ENCODE measurements around the gene AGPAT4.

AGPAT4 gene

GRCh38 chr6:161239001-161239400 is 34.9 kb downstream of the AGPAT4 start:
- Histone ChIP-seq H3F3A (ENCODE audit: low read depth) (no peaks in the 10 kb centered on the region), H3K4me1 (ENCODE audit: insufficient read depth, low read length, poor library complexity, severe bottlenecking) (no peaks in the 10 kb centered on the region), H4K20me1 (ENCODE audit: insufficient read depth, low read length, poor library complexity, severe bottlenecking) (no peaks in the 10 kb centered on the region), H3K27me3 (ENCODE audit: insufficient read depth, low read length, poor library complexity, severe bottlenecking) (no peaks in the 10 kb centered on the region), H3K9me2 (replicated peaks; ENCODE audit: low read depth, low read length) (no peaks in the 10 kb centered on the region), H3K36me3 (ENCODE audit: insufficient read depth, low read length) (no peaks in the 10 kb centered on the region), H3K4me3 (ENCODE audit: low read length, poor library complexity, severe bottlenecking) (no peak overlapping the region), H3K79me2 (ENCODE audit: insufficient read depth, low read length) (no peaks in the 10 kb centered on the region), H3K9me3 (ENCODE audit: insufficient read depth, low read depth, low read length) (no peaks in the 10 kb centered on the region), H3K9ac (ENCODE audit: low read depth, low read length, poor library complexity, severe bottlenecking) (no peak overlapping the region), H3K4me2 (ENCODE audit: low read depth, low read length, poor library complexity, severe bottlenecking) (no peak overlapping the region), H2AFZ (ENCODE audit: low read length) (no peak overlapping the region)
- no peak for TF ChIP-seq EZH2phosphoT487 (IDR thresholded peaks at IDR 0.05; ENCODE audit: borderline replicate concordance)
- no peak for TF ChIP-seq CTCF (conservative IDR thresholded peaks at IDR 0.05; ENCODE audit: low read length)

- no peak overlapping the region for H2AFZ ChIP-seq (ENCODE audit: low read length)
- no peaks in the 10 kb centered on the region for H3K9me2 ChIP-seq (replicated peaks; ENCODE audit: low read depth, low read length)
- no peak overlapping the region for H3K4me2 ChIP-seq (ENCODE audit: low read depth, low read length, poor library complexity, severe bottlenecking)
- no peaks in the 10 kb centered on the region for H3K9me3 ChIP-seq (ENCODE audit: insufficient read depth, low read depth, low read length)
- H3K9ac ChIP-seq (ENCODE audit: low read depth, low read length, poor library complexity, severe bottlenecking), result no peak overlapping the region
- TF ChIP-seq CTCF (conservative IDR thresholded peaks at IDR 0.05; ENCODE audit: low read length), result no peak
- TF ChIP-seq EZH2phosphoT487 (IDR thresholded peaks at IDR 0.05; ENCODE audit: borderline replicate concordance), result no peak
- H3K79me2 ChIP-seq (ENCODE audit: insufficient read depth, low read length), result no peaks in the 10 kb centered on the region
- H3K27me3 ChIP-seq (ENCODE audit: insufficient read depth, low read length, poor library complexity, severe bottlenecking), result no peaks in the 10 kb centered on the region
- H3F3A ChIP-seq (ENCODE audit: low read depth), result no peaks in the 10 kb centered on the region
- H4K20me1 ChIP-seq (ENCODE audit: insufficient read depth, low read length, poor library complexity, severe bottlenecking), result no peaks in the 10 kb centered on the region
- no peaks in the 10 kb centered on the region for H3K4me1 ChIP-seq (ENCODE audit: insufficient read depth, low read length, poor library complexity, severe bottlenecking)
- H3K36me3 ChIP-seq (ENCODE audit: insufficient read depth, low read length), result no peaks in the 10 kb centered on the region
- no peak overlapping the region for H3K4me3 ChIP-seq (ENCODE audit: low read length, poor library complexity, severe bottlenecking)
These were observed 35.4 kb downstream of the AGPAT4 start for GRCh38 chr6:161238500-161238899.

GRCh38 chr6:161238081-161238480 is 35.8 kb downstream of the AGPAT4 start:
- Histone ChIP-seq H2AFZ (ENCODE audit: low read length) (no peak overlapping the region), H3F3A (ENCODE audit: low read depth) (no peaks in the 10 kb centered on the region), H3K27me3 (ENCODE audit: insufficient read depth, low read length, poor library complexity, severe bottlenecking) (no peaks in the 10 kb centered on the region), H3K9ac (ENCODE audit: low read depth, low read length, poor library complexity, severe bottlenecking) (no peak overlapping the region), H3K4me3 (ENCODE audit: low read length, poor library complexity, severe bottlenecking) (no peak overlapping the region), H3K36me3 (ENCODE audit: insufficient read depth, low read length) (no peaks in the 10 kb centered on the region), H3K4me2 (ENCODE audit: low read depth, low read length, poor library complexity, severe bottlenecking) (no peak overlapping the region), H3K4me1 (ENCODE audit: insufficient read depth, low read length, poor library complexity, severe bottlenecking) (no peaks in the 10 kb centered on the region), H3K79me2 (ENCODE audit: insufficient read depth, low read length) (no peaks in the 10 kb centered on the region), H4K20me1 (ENCODE audit: insufficient read depth, low read length, poor library complexity, severe bottlenecking) (no peaks in the 10 kb centered on the region), H3K9me3 (ENCODE audit: insufficient read depth, low read depth, low read length) (no peaks in the 10 kb centered on the region), H3K9me2 (replicated peaks; ENCODE audit: low read depth, low read length) (no peaks in the 10 kb centered on the region)
- TF ChIP-seq EZH2phosphoT487 (IDR thresholded peaks at IDR 0.05; ENCODE audit: borderline replicate concordance), result no peak
- TF ChIP-seq CTCF (conservative IDR thresholded peaks at IDR 0.05; ENCODE audit: low read length), result no peak
